Glutamatergic neuron (in vitro differentiated cells): ENCODE results near the gene KCNQ1. TPM values are rescaled to one million over a fixed set of nuclear protein-coding genes. Genes with fewer than 3 reads are reported as not detected.

Source experiments
- DNase-seq: peaks from one replicate; pipeline ENCODE4 v3.0.0; 2022
- H3K27ac Mint-ChIP-seq: one replicate; pipeline ENCODE4 v1.8.0; 2020; ENCODE audit warnings: mild to moderate bottlenecking, mixed read lengths, inconsistent platforms; ENCODE audit not compliant: unreplicated experiment
- H3K27me3 Mint-ChIP-seq: one replicate; pipeline ENCODE4 v1.8.0; 2020; ENCODE audit warnings: mild to moderate bottlenecking, moderate library complexity, mixed read lengths, inconsistent platforms; ENCODE audit not compliant: unreplicated experiment
- H3K36me3 Mint-ChIP-seq: one replicate; pipeline ENCODE4 v1.8.0; 2020; ENCODE audit warnings: mild to moderate bottlenecking, mixed read lengths, inconsistent platforms; ENCODE audit not compliant: unreplicated experiment
- H3K4me1 Mint-ChIP-seq: one replicate; pipeline ENCODE4 v1.8.0; 2020; ENCODE audit warnings: mild to moderate bottlenecking, low read depth, mixed read lengths, inconsistent platforms; ENCODE audit not compliant: unreplicated experiment
- H3K4me3 Mint-ChIP-seq: one replicate; pipeline ENCODE4 v1.8.0; 2020; ENCODE audit warnings: mild to moderate bottlenecking, mixed read lengths, inconsistent platforms; ENCODE audit not compliant: unreplicated experiment
- H3K9me3 Mint-ChIP-seq: one replicate; pipeline ENCODE4 v1.8.0; 2020; ENCODE audit warnings: mild to moderate bottlenecking, moderate library complexity, mixed read lengths, inconsistent platforms; ENCODE audit not compliant: unreplicated experiment
- total RNA-seq: library from RNA; stranded (reverse); fragmentation: NEBNext Ultra II Directional; extraction: Animal tissue kit (Norgen Biotek cat#: 25700); gene quantifications from one replicate; pipeline ENCODE4 v1.2.1, GENCODE V29; 2021; ENCODE audit not compliant: unreplicated experiment
- TF ChIP-seq, protein P1 (sequence below): fragments of 200-600 bp; sonication (generic); IDR thresholded peaks from one replicate; pipeline ENCODE4 v1.5.0; 2021; ENCODE audit not compliant: partially characterized antibody, unreplicated experiment

The KCNQ1 gene
- total RNA-seq, 1 donor from 2014 or later: 0.44 TPM

DNA sequence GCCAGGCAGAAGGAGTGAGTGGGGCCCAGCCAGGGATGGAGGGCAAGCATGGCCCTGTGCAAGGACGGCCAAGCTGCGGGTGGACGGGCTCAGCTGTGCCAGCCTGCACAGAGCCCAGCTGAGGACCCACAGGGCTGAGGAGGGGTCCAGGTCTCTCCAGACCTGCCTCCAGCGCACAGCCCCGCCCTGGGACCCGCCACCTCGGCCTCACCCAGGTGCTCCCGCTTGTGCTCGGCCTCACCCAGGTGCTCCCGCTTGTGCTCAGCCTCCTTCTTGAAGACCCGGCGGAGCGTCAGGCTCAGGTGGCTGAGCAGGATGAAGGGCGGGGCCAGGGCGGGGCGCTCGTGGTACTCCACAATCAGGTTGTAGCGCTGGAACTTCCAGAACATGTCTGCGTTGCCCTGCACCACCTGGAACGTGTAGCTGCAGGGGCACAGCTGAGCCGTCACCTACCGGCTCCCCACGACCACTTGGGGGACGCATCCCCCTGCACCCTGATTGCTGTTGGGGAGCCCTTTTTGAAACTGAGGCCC, 37.9 kb upstream of the KCNQ1 start:
- Mint-ChIP-seq H3K27me3 (peaks cover 4% of the 10 kb centered on the region), H3K4me3 (no peak overlapping the region), H3K9me3 (peaks cover 2% of the 10 kb centered on the region), H3K36me3 (no peaks in the 10 kb centered on the region), H3K4me1 (no peaks in the 10 kb centered on the region), H3K27ac (no peak overlapping the region)
- DNase-seq: no peak
- TF ChIP-seq, protein P1, sequence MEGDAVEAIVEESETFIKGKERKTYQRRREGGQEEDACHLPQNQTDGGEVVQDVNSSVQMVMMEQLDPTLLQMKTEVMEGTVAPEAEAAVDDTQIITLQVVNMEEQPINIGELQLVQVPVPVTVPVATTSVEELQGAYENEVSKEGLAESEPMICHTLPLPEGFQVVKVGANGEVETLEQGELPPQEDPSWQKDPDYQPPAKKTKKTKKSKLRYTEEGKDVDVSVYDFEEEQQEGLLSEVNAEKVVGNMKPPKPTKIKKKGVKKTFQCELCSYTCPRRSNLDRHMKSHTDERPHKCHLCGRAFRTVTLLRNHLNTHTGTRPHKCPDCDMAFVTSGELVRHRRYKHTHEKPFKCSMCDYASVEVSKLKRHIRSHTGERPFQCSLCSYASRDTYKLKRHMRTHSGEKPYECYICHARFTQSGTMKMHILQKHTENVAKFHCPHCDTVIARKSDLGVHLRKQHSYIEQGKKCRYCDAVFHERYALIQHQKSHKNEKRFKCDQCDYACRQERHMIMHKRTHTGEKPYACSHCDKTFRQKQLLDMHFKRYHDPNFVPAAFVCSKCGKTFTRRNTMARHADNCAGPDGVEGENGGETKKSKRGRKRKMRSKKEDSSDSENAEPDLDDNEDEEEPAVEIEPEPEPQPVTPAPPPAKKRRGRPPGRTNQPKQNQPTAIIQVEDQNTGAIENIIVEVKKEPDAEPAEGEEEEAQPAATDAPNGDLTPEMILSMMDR: no peak

DNA sequence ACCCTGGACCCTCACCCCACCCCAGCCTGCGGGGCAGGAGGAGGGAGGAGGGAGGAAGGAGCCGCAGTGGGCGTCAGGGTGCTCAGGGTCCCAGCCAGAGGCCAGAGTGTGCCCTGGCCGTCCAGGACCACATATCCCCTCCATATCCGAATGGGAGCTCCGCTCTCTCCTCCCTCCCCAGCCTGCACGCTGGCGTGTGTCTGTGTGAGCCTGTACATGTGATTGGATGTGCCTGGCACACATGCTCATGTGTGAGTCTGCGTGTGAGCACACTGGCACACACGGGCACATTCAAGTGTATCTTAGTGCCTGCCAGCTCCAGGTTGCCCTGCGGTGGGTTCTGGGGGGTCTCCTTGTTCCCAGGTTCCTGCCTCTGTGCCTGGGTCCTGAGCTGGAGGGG, 36.1 kb upstream of the KCNQ1 start:
- Mint-ChIP-seq H3K27me3 (peaks cover 4% of the 10 kb centered on the region), H3K27ac (no peak overlapping the region), H3K9me3 (peaks cover 2% of the 10 kb centered on the region), H3K4me3 (no peak overlapping the region), H3K36me3 (no peaks in the 10 kb centered on the region), H3K4me1 (no peaks in the 10 kb centered on the region)
- TF ChIP-seq, protein P1: no peak
- no peak for DNase-seq

DNA sequence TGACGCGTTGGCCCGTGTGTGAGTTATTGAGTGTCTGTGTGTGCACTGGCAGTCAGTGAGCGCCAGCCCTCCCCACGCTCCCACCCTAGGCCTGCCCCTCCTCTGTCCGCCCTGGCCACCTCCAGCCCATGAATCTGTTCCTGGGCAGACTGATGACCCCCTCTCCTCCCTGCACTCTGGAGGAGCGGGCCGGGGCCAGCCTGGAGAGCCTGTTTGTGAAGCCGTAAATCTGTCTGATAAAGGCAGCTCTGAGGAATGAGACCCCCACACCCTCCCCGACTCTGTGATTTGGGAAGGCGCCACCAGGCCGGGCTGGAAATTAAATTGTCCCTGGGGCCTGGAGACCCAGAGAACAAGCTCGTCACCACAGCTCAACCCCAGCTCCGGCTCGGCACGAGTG, 35.7 kb upstream of the KCNQ1 start:
- TF ChIP-seq, protein P1: no peak
- no peak overlapping the region for H3K27ac Mint-ChIP-seq

DNA sequence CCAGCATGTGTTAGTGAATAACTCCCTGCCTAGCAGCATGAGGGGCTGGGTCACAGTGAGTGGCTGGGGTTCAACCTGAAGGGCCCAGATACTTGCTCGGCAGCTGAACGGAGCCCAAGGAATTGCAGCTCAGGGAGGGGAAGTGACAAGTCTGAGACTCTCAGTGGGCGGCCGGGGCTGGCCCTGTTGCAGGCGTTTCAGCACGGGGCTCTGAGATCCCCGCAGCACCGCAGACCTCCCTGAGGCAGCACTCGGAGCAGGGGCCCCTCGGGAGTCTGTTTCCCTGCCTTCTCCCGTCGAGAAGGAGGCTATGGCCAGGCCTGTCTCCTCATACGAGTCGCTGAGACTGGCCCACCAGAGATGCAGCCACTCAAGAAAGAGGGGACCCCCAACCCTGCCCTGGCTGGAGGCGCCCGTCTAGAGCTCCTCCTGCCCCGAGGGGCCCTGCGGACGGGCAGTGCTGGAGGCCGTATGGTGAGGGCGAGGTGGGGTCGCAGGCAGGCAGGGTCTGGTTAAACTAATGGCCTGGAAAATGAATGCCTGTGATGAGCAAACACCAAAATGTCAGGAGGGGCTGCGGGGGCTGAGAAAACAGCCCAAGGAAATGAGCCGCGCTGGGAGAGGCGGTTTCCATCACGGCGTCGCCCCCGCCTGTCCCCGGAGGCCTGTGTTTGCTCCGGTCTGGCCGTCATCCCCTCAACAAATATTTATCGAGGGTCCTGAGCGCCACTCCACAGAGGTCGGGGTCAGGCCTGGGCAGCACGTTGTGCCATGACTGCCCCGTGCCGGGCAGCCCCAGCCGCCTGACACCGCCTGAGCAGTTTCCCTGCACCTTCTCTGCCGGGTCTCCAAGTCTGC, 35.0 kb upstream of the KCNQ1 start:
- DNase-seq: no peak
- no peak overlapping the region for H3K4me3 Mint-ChIP-seq
- H3K27me3 Mint-ChIP-seq: peaks cover 4% of the 10 kb centered on the region
- H3K9me3 Mint-ChIP-seq: peaks cover 2% of the 10 kb centered on the region
- TF ChIP-seq, protein P1: no peak
- H3K36me3 Mint-ChIP-seq: no peaks in the 10 kb centered on the region
- no peaks in the 10 kb centered on the region for H3K4me1 Mint-ChIP-seq
- H3K27ac Mint-ChIP-seq: no peak overlapping the region

More for the DNA sequence above, 35.7 kb upstream of the KCNQ1 start:
- Mint-ChIP-seq H3K36me3 (no peaks in the 10 kb centered on the region), H3K4me1 (no peaks in the 10 kb centered on the region), H3K4me3 (no peak overlapping the region), H3K9me3 (peaks cover 2% of the 10 kb centered on the region), H3K27me3 (peaks cover 4% of the 10 kb centered on the region)
- DNase-seq: no peak

DNA sequence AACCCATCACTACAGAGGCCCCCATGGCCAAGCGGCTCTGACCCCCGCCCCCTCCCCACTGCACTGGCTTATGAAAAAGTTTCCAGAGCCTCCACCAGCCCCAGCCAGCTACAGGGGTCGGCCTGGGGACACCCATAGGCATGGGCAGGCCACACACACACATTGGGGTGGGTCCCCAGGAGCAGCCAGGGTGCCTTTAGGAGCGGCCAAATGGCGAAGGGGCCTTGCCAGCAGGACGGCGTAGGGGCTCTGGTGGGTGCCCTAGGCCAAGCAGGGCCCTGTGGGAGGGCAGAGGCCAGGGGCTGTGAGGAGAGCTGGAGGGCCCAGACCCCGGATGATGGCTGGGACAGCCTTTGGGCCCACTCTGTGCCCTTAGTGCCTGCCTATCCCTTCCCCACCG, 34.2 kb upstream of the KCNQ1 start:
- no peak overlapping the region for H3K27ac Mint-ChIP-seq
- H3K9me3 Mint-ChIP-seq: peaks cover 2% of the 10 kb centered on the region
- no peaks in the 10 kb centered on the region for H3K4me1 Mint-ChIP-seq
- TF ChIP-seq, protein P1: no peak
- no peak overlapping the region for H3K4me3 Mint-ChIP-seq
- no peak for DNase-seq
- no peaks in the 10 kb centered on the region for H3K36me3 Mint-ChIP-seq
- peaks cover 4% of the 10 kb centered on the region for H3K27me3 Mint-ChIP-seq
